Measurements from ENCODE around the gene NODAL.
A peak's percentile ranks its signal among the peaks of the same experiment; 100 is the strongest.

NODAL gene

GRCh38 chr10:70432561-70433263 is 8.8 kb downstream of the NODAL start:
- DNase-seq (ENCODE audit: low spot score in 2 of 2) (no peak), ATAC-seq (ENCODE audit: low read depth) (no peak)
- Mint-ChIP-seq H3K27ac (no peak overlapping the region), H3K4me3 (peak overlapping the region; percentile 74), H3K27me3 (no peaks in the 10 kb centered on the region), H3K4me1 (peaks cover 8% of the 10 kb centered on the region), H3K36me3 (peaks cover 4% of the 10 kb centered on the region), H3K9me3 (no peaks in the 10 kb centered on the region)

- H3K4me1 Mint-ChIP-seq, result peaks cover 8% of the 10 kb centered on the region
- H3K9me3 Mint-ChIP-seq, result no peaks in the 10 kb centered on the region
- peak overlapping the region; percentile 35 for H3K27ac Mint-ChIP-seq
- peaks cover 4% of the 10 kb centered on the region for H3K36me3 Mint-ChIP-seq
- ATAC-seq (ENCODE audit: low read depth) (no peak), DNase-seq (ENCODE audit: low spot score in 2 of 2) (no peak)
- H3K27me3 Mint-ChIP-seq, result no peaks in the 10 kb centered on the region
- peak overlapping the region; percentile 17 for H3K4me3 Mint-ChIP-seq
Measured at GRCh38 chr10:70432101-70432500, 9.4 kb downstream of the NODAL start.

GRCh38 chr10:70430493-70431445 is 10.7 kb downstream of the NODAL start:
- H3K4me3 Mint-ChIP-seq, result no peak overlapping the region
- H3K4me1 Mint-ChIP-seq, result peaks cover 8% of the 10 kb centered on the region
- H3K27ac Mint-ChIP-seq, result no peak overlapping the region
- no peaks in the 10 kb centered on the region for H3K9me3 Mint-ChIP-seq
- peaks cover 4% of the 10 kb centered on the region for H3K36me3 Mint-ChIP-seq
- DNase-seq (ENCODE audit: low spot score in 2 of 2), result no peak
- no peaks in the 10 kb centered on the region for H3K27me3 Mint-ChIP-seq
- no peak for ATAC-seq (ENCODE audit: low read depth)

GRCh38 chr10:70426823-70427222 is 14.7 kb downstream of the NODAL start:
- Mint-ChIP-seq H3K27me3 (no peaks in the 10 kb centered on the region), H3K4me3 (no peak overlapping the region), H3K4me1 (no peaks in the 10 kb centered on the region), H3K27ac (no peak overlapping the region), H3K9me3 (no peaks in the 10 kb centered on the region), H3K36me3 (peaks cover 23% of the 10 kb centered on the region)
- ATAC-seq (ENCODE audit: low read depth), result no peak
- DNase-seq (ENCODE audit: low spot score in 2 of 2), result no peak

GRCh38 chr10:70425096-70425495 is 16.4 kb downstream of the NODAL start:
- Mint-ChIP-seq H3K27ac (no peak overlapping the region), H3K4me3 (no peak overlapping the region), H3K36me3 (peaks cover 29% of the 10 kb centered on the region), H3K27me3 (no peaks in the 10 kb centered on the region), H3K4me1 (no peaks in the 10 kb centered on the region), H3K9me3 (no peaks in the 10 kb centered on the region)
- ATAC-seq (ENCODE audit: low read depth) (no peak), DNase-seq (ENCODE audit: low spot score in 2 of 2) (no peak)

- Mint-ChIP-seq H3K36me3 (peaks cover 35% of the 10 kb centered on the region), H3K27ac (no peak overlapping the region), H3K4me1 (no peaks in the 10 kb centered on the region), H3K4me3 (no peak overlapping the region), H3K9me3 (no peaks in the 10 kb centered on the region), H3K27me3 (no peaks in the 10 kb centered on the region)
- DNase-seq (ENCODE audit: low spot score in 2 of 2), result no peak
- ATAC-seq (ENCODE audit: low read depth), result no peak
Measured at GRCh38 chr10:70424320-70424719, 17.2 kb downstream of the NODAL start.

GRCh38 chr10:70418713-70419112 is 22.8 kb downstream of the NODAL start:
- DNase-seq (ENCODE audit: low spot score in 2 of 2) (no peak), ATAC-seq (ENCODE audit: low read depth) (no peak)
- Mint-ChIP-seq H3K4me3 (no peak overlapping the region), H3K9me3 (no peaks in the 10 kb centered on the region), H3K27me3 (no peaks in the 10 kb centered on the region), H3K36me3 (peaks cover 30% of the 10 kb centered on the region), H3K4me1 (peaks cover 13% of the 10 kb centered on the region), H3K27ac (no peak overlapping the region)

GRCh38 chr10:70418229-70418628 is 23.3 kb downstream of the NODAL start:
- H3K4me1 Mint-ChIP-seq, result peaks cover 13% of the 10 kb centered on the region
- H3K36me3 Mint-ChIP-seq, result peaks cover 27% of the 10 kb centered on the region
- ATAC-seq (ENCODE audit: low read depth) (no peak), DNase-seq (ENCODE audit: low spot score in 2 of 2) (no peak)
- H3K27ac Mint-ChIP-seq, result no peak overlapping the region
- no peak overlapping the region for H3K4me3 Mint-ChIP-seq
- no peaks in the 10 kb centered on the region for H3K27me3 Mint-ChIP-seq
- no peaks in the 10 kb centered on the region for H3K9me3 Mint-ChIP-seq

- Mint-ChIP-seq H3K9me3 (no peaks in the 10 kb centered on the region), H3K27ac (peak overlapping the region; percentile 5), H3K4me1 (peaks cover 13% of the 10 kb centered on the region), H3K36me3 (peaks cover 23% of the 10 kb centered on the region), H3K27me3 (no peaks in the 10 kb centered on the region), H3K4me3 (no peak overlapping the region)
- ATAC-seq (ENCODE audit: low read depth) (no peak), DNase-seq (ENCODE audit: low spot score in 2 of 2) (no peak)
Measured at GRCh38 chr10:70417568-70417967, 23.9 kb downstream of the NODAL start.

- ATAC-seq (ENCODE audit: low read depth) (no peak), DNase-seq (ENCODE audit: low spot score in 2 of 2) (no peak)
- Mint-ChIP-seq H3K9me3 (no peaks in the 10 kb centered on the region), H3K27me3 (no peaks in the 10 kb centered on the region), H3K27ac (no peak overlapping the region), H3K4me1 (peaks cover 25% of the 10 kb centered on the region), H3K4me3 (no peak overlapping the region), H3K36me3 (peaks cover 15% of the 10 kb centered on the region)
Measured at GRCh38 chr10:70412356-70412755, 29.1 kb downstream of the NODAL start.

- Mint-ChIP-seq H3K4me3 (no peak overlapping the region), H3K27ac (peak overlapping the region; percentile 11), H3K27me3 (no peaks in the 10 kb centered on the region), H3K4me1 (peaks cover 26% of the 10 kb centered on the region), H3K9me3 (no peaks in the 10 kb centered on the region), H3K36me3 (peaks cover 13% of the 10 kb centered on the region)
- no peak for ATAC-seq (ENCODE audit: low read depth)
- no peak for DNase-seq (ENCODE audit: low spot score in 2 of 2)
Measured at GRCh38 chr10:70410608-70411007, 30.9 kb downstream of the NODAL start.

GRCh38 chr10:70409772-70410171 is 31.7 kb downstream of the NODAL start:
- Mint-ChIP-seq H3K4me1 (peaks cover 30% of the 10 kb centered on the region), H3K9me3 (no peaks in the 10 kb centered on the region), H3K36me3 (peaks cover 10% of the 10 kb centered on the region), H3K27me3 (no peaks in the 10 kb centered on the region), H3K27ac (no peak overlapping the region), H3K4me3 (no peak overlapping the region)
- DNase-seq (ENCODE audit: low spot score in 2 of 2) (no peak), ATAC-seq (ENCODE audit: low read depth) (no peak)

- ATAC-seq (ENCODE audit: low read depth), result no peak
- H3K4me1 Mint-ChIP-seq, result peaks cover 36% of the 10 kb centered on the region
Measured at GRCh38 chr10:70405037-70405824, 36.2 kb downstream of the NODAL start.

GRCh38 chr10:70404787-70405036 is 36.8 kb downstream of the NODAL start:
- peaks cover 6% of the 10 kb centered on the region for H3K36me3 Mint-ChIP-seq
- H3K27me3 Mint-ChIP-seq, result no peaks in the 10 kb centered on the region
- ATAC-seq (ENCODE audit: low read depth), result no peak
- H3K9me3 Mint-ChIP-seq, result no peaks in the 10 kb centered on the region
- peak overlapping the region; percentile 96 for H3K4me3 Mint-ChIP-seq
- no peak for DNase-seq (ENCODE audit: low spot score in 2 of 2)
- peaks cover 34% of the 10 kb centered on the region for H3K4me1 Mint-ChIP-seq
- H3K27ac Mint-ChIP-seq, result peak overlapping the region; percentile 90

More at GRCh38 chr10:70405037-70405824, 36.2 kb downstream of the NODAL start:
- Mint-ChIP-seq H3K9me3 (no peaks in the 10 kb centered on the region), H3K27me3 (no peaks in the 10 kb centered on the region), H3K4me3 (peak overlapping the region; percentile 96), H3K27ac (peak overlapping the region; percentile 90), H3K36me3 (peaks cover 8% of the 10 kb centered on the region)
- no peak for DNase-seq (ENCODE audit: low spot score in 2 of 2)
